GM18870 (cell line): ENCODE measurements around the gene SLC35C1.
"Not testable (repeated sequence)": the region's sequence is repeated elsewhere in the genome, so short reads cannot be mapped to it uniquely, and the experiment has no call there.

Experiments used
- ATAC-seq: cut with Tn5 transposase; IDR thresholded peaks from one replicate; pipeline ENCODE4 v1.9.1; 2021; ENCODE audit warnings: moderate library complexity; ENCODE audit not compliant: unreplicated experiment

The SLC35C1 gene

GRCh38 chr11:45786272-45786671, 18.7 kb upstream of the SLC35C1 start:
- no peak for ATAC-seq

- no peak for ATAC-seq
Measured at GRCh38 chr11:45788887-45789286, 16.1 kb upstream of the SLC35C1 start.

GRCh38 chr11:45791524-45791923, 13.4 kb upstream of the SLC35C1 start:
- no peak for ATAC-seq

GRCh38 chr11:45794169-45794568, 10.8 kb upstream of the SLC35C1 start:
- ATAC-seq, result no peak

GRCh38 chr11:45795379-45795778, 9.6 kb upstream of the SLC35C1 start:
- ATAC-seq, result no peak

GRCh38 chr11:45796461-45796861, 8.5 kb upstream of the SLC35C1 start:
- ATAC-seq, result no peak

GRCh38 chr11:45798793-45799441, 6.0 kb upstream of the SLC35C1 start:
- ATAC-seq, result no peak

- no peak for ATAC-seq
Measured at GRCh38 chr11:45799562-45799961, 5.4 kb upstream of the SLC35C1 start.

GRCh38 chr11:45800261-45800660, 4.7 kb upstream of the SLC35C1 start:
- ATAC-seq, result no peak

- no peak for ATAC-seq
Measured at GRCh38 chr11:45801723-45802315, 3.1 kb upstream of the SLC35C1 start.

GRCh38 chr11:45802531-45803317, 2.2 kb upstream of the SLC35C1 start:
- no peak for ATAC-seq

- ATAC-seq, result no peak
Measured at GRCh38 chr11:45803971-45804760, 783 bp upstream of the SLC35C1 start.

GRCh38 chr11:45805305-45806071, 539 bp downstream of the SLC35C1 start:
- ATAC-seq, result no peak

- no peak for ATAC-seq
Measured at GRCh38 chr11:45806072-45806933, 1.4 kb downstream of the SLC35C1 start.

GRCh38 chr11:45806937-45807791, 2.2 kb downstream of the SLC35C1 start:
- ATAC-seq, result no peak

- ATAC-seq, result no peak
Measured at GRCh38 chr11:45807792-45808238, 2.9 kb downstream of the SLC35C1 start.

GRCh38 chr11:45808427-45808826, 3.5 kb downstream of the SLC35C1 start:
- not testable (repeated sequence) for ATAC-seq
